K562 (cell line): ENCODE measurements around the gene COX10.

Source experiments
- CEBPB ChIP-seq: fragments of 450-650 bp; IDR thresholded peaks from 2 replicates; pipeline ENCODE4 v1.6.1; 2016; ENCODE audit warnings: missing genetic modification characterization, missing compliant biosample characterization
- CHAMP1 ChIP-seq: fragments of 450-650 bp; IDR thresholded peaks from 2 replicates; pipeline ENCODE4 v1.6.1; 2016; ENCODE audit warnings: mild to moderate bottlenecking
- CTCF ChIP-seq, 3 experiments: IDR thresholded peaks in 2 of 3; conservative IDR thresholded peaks in 1 of 3; 2 replicates each; pipeline ENCODE4 v1.5.1; 2011 to 2012; ENCODE audit warnings: low read length in 3 of 3, mild to moderate bottlenecking in 3 of 3, control low read depth in 2 of 3, improper control_type of control experiment in 1 of 3, inconsistent platforms in 1 of 3, low read depth in 1 of 3, mixed read lengths in 1 of 3, moderate library complexity in 1 of 3; ENCODE audit not compliant: insufficient read depth in 2 of 3
- EZH2 ChIP-seq: IDR thresholded peaks from 2 replicates; pipeline ENCODE4 v1.6.1; 2012; ENCODE audit warnings: low read depth, mild to moderate bottlenecking, inconsistent platforms, low read length, borderline replicate concordance
- GATAD2A ChIP-seq: fragments of 450-650 bp; IDR thresholded peaks from 2 replicates; pipeline ENCODE4 v1.6.1; 2017
- HNRNPLL ChIP-seq: fragments of 200-400 bp; formaldehyde crosslinking; IDR thresholded peaks from 2 replicates; pipeline ENCODE4 v1.6.1; 2017; ENCODE audit warnings: low read length, low read depth, mild to moderate bottlenecking; ENCODE audit not compliant: poor library complexity, severe bottlenecking
- MAFK ChIP-seq: IDR thresholded peaks from 2 replicates; pipeline ENCODE4 v1.6.1; 2011; ENCODE audit warnings: low read length, improper control_type of control experiment
- RBM22 ChIP-seq: fragments of 200-400 bp; formaldehyde crosslinking; IDR thresholded peaks from 2 replicates; pipeline ENCODE4 v1.6.1; 2018; ENCODE audit warnings: low read length, low read depth; ENCODE audit not compliant: poor library complexity, severe bottlenecking
- ZNF830 ChIP-seq: fragments of 250-450 bp; sonication (Bioruptor Pico); IDR thresholded peaks from 2 replicates; pipeline ENCODE4 v1.5.0; 2021; ENCODE audit warnings: mild to moderate bottlenecking
- TF ChIP-seq, protein P1 (sequence below): sonication (generic); formaldehyde crosslinking; IDR thresholded peaks from 2 replicates; pipeline ENCODE4 v1.8.0; 2022; ENCODE audit warnings: missing genetic modification reagents, mild to moderate bottlenecking, borderline replicate concordance
- TF ChIP-seq, protein P2 (sequence below): fragments of 200-800 bp; sonication (Bioruptor generic); IDR thresholded peaks from 2 replicates; pipeline ENCODE4 v1.6.1; 2016; ENCODE audit warnings: missing genetic modification characterization, missing compliant biosample characterization

GRCh38 chr17:14050616-14051015 is 18.7 kb upstream of the COX10 start:
- TF ChIP-seq MAFK (no peak), HNRNPLL (no peak), CEBPB (tag) (no peak), GATAD2A (no peak), RBM22 (no peak), CHAMP1 (no peak), ZNF830 (CRISPR knock-in tag) (no peak), CTCF (IDR thresholded peaks at IDR 0.05 in 2 of 3, conservative IDR thresholded peaks at IDR 0.05 in 1 of 3; ENCODE audit: insufficient read depth in 2 of 3, low read depth in 1 of 3, low read length in 3 of 3) (no peak), EZH2 (no peak)
- TF ChIP-seq, protein P1, sequence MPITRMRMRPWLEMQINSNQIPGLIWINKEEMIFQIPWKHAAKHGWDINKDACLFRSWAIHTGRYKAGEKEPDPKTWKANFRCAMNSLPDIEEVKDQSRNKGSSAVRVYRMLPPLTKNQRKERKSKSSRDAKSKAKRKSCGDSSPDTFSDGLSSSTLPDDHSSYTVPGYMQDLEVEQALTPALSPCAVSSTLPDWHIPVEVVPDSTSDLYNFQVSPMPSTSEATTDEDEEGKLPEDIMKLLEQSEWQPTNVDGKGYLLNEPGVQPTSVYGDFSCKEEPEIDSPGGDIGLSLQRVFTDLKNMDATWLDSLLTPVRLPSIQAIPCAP (CRISPR knock-in tag) = no peak
- TF ChIP-seq, protein P2, sequence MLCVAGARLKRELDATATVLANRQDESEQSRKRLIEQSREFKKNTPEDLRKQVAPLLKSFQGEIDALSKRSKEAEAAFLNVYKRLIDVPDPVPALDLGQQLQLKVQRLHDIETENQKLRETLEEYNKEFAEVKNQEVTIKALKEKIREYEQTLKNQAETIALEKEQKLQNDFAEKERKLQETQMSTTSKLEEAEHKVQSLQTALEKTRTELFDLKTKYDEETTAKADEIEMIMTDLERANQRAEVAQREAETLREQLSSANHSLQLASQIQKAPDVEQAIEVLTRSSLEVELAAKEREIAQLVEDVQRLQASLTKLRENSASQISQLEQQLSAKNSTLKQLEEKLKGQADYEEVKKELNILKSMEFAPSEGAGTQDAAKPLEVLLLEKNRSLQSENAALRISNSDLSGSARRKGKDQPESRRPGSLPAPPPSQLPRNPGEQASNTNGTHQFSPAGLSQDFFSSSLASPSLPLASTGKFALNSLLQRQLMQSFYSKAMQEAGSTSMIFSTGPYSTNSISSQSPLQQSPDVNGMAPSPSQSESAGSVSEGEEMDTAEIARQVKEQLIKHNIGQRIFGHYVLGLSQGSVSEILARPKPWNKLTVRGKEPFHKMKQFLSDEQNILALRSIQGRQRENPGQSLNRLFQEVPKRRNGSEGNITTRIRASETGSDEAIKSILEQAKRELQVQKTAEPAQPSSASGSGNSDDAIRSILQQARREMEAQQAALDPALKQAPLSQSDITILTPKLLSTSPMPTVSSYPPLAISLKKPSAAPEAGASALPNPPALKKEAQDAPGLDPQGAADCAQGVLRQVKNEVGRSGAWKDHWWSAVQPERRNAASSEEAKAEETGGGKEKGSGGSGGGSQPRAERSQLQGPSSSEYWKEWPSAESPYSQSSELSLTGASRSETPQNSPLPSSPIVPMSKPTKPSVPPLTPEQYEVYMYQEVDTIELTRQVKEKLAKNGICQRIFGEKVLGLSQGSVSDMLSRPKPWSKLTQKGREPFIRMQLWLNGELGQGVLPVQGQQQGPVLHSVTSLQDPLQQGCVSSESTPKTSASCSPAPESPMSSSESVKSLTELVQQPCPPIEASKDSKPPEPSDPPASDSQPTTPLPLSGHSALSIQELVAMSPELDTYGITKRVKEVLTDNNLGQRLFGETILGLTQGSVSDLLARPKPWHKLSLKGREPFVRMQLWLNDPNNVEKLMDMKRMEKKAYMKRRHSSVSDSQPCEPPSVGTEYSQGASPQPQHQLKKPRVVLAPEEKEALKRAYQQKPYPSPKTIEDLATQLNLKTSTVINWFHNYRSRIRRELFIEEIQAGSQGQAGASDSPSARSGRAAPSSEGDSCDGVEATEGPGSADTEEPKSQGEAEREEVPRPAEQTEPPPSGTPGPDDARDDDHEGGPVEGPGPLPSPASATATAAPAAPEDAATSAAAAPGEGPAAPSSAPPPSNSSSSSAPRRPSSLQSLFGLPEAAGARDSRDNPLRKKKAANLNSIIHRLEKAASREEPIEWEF = no peak
